Stimulated activated CD8-positive, alpha-beta memory T cell treated with anti-CD3 and anti-CD28 coated beads, Interleukin-7, amount 100 ng/mL, for 48 hours (primary cell): ENCODE results near the gene ARHGAP4.

ENCODE experiments used
- DNase-seq, 2 donors: peaks; one replicate each; pipeline ENCODE4 v3.0.0-alpha.2; 2020; ENCODE audit warnings: low read depth in 1 of 2; ENCODE audit errors: extremely low read depth in 1 of 2

The ARHGAP4 gene

DNA sequence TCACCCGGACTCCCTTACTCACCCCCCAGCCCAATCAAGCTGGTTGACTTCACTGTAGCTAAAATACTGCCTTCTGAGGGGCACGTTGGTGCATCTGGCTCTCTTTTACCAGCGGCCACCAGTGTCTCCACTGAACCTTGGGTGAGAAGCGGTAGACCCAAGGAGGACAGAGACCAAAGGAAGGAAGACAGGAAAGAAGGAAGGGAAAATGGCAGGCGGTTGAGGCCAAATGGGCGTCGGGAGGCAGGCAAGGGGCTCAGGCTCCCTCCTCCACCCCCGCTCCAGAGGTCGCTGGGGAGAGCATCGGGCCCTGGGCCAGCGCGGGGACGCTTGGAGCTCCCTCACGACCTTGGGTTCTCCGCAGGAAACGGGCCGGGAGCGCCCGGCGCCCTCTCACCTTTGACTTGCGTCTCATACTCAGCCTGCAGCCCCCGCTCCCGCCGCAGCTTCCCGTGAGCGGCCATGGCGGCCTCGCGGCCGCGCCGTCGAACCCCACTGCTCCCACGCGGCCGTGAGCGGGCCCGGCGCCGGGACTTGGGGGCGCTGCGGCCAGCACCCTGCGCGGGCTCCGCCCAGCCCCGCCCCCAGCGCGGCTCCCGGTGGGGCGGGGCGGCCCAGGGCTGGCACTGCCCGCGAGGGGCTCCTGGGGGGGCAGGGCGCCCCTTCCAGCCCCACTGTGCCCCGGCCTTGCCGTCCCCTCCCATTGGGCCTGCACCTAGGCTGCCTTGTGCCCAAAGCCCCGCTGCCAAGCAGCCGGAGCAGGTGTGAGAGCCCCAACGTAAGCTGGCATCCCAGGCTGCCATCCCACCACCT lies at the start of gene ARHGAP4:
Gene ARHGAP4 (minus strand): TSS at position 526 of the 813 bp plus-strand sequence. CDS start 62 bp downstream, at position 464.
- peak in 1 of 2 donors; percentile 50 for DNase-seq

DNA sequence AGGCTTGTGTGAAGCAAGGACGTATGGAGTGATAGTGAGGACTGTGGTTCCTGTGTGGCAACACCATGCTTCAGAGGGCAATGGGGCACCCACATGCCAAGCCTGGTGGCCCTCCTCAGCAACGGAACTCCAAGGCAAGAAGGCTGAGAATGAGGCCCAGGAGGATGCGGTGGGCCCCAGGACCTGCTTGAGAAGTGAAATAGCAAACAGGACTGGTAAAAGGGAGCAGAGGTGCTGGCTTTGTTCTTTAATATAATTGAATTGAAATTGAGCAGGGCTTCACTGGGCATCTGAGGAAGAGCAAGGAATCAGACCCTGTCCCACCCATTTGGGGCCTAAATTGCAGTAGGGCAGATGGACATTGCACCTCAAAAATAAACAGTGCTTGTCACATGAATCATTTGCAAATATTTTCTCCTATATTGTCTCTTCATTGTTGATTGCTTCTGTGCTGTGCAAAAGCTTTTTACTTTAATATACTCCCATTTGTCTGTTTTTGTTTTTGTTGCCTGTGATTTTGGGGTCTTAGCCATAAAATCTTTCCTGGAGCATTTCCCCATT lies 48.7 kb upstream of the ARHGAP4 start:
- DNase-seq, result no peak

DNA sequence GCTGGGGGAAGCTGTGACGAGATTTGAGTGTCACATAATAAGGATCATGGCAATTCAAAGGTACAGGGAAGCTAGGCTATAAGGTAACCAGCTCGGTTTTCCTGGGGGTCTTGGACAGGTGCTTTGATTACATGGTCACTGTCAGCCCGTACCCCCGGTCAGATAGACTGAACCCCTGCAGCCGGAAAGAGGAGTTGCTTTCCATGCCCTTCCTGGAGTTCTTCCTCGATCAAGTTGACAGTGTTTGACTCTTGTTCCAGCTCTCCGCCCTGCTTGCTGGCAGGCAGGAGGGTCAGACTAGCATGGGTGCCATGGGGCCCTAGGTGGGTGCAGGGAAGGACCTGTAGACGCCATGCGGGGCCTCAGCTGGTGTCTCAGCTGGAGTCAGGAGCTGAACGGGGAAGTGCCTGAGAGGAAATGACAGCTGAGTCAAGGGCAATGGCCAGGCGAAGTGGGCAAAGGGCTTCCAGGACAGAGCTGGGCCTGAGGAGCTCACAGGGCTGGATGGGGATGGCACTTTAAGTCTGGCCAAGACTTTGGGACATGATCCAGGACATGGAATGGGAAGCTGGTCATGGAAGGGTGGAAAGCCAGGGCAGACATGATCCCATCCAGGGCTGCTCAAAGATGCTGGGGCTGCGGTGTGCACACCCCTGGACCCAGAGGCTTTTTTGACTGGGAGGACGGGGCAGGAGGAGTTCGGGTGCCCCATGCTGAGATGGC lies 48.1 kb upstream of the ARHGAP4 start:
- DNase-seq, result no peak

DNA sequence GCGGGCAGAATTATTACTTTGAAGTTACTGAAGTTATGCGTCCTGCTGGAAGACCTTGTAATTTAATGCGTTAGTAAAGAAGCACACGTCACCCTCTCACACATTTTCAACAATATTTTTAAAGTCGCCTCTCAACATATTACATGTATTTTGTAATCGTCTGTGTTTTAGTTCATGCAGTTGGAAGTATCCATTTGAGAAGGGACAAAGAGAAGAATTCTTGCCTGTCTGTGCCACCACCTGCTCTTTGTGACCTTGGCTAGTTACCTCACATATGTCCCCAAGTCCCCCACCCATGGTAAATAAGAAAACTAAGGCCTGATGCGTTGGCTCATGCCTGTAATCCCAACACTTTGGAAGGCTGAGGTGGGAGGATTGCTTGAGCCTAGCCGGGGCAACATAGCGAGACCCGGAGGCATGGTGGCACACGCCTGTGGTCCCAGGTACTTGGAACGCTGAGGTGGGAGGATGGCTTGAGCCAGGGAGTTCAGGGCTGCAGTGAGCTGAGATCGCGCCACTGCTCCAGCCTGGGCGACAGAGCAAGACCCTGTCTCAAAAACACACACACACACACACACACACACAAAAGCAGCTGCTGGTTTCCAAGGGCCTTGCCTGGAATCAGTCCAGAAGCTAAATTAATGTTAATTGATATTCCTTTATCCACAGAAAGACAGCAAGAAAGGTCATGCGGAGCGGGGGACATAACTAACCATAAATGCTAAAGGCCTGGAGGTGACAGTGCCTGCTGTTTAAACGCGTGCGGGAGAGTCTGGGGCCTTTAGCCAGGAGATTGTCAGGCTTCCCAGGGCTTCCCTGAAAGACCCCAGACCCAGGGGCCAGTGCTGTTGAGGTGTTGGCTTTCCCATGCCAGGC lies 47.3 kb upstream of the ARHGAP4 start:
- no peak for DNase-seq

DNA sequence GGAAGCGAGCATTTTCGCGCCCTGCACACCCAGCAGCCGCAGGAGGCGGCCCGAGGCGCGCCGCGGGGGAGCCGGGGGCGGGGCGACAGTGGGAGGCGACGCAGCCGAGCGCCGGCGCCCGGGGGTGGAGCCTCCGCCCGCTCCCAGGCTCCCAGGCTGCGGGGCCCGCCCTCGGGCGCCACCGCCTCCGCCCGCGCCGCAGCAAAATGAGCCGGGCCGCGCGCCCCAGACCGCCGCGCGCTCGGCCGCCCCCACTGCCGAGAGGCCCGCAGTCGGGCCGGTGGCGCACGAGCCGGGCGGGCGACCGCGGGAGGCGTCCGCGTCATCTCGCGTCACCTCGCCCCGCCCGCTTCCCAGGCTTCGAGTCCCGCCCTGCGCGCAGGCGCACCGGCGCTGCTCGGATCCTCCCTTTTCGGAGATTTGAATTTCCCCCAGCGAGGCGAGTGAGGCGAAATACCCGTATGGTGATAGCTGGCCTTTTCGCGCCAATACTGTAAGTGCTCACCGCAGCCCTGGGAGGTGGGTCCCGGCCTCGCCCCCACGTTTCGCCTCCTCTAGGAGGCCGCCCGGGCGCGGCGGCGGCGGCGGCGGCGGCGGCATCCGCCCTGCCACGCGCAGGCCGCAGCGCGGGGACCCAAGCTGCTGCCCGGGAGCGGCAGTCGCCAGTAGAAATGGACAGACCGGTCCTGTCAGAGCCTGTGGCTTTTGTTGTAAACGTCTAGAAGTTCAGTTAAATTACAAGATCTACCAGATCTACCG lies 46.5 kb upstream of the ARHGAP4 start, which contains the start of gene TMEM187:
Gene TMEM187 (plus strand): TSS at position 387 of the 759 bp plus-strand sequence. CDS start 9,309 bp downstream, outside the sequence.
- DNase-seq, result peak; percentile 82 to 86

DNA sequence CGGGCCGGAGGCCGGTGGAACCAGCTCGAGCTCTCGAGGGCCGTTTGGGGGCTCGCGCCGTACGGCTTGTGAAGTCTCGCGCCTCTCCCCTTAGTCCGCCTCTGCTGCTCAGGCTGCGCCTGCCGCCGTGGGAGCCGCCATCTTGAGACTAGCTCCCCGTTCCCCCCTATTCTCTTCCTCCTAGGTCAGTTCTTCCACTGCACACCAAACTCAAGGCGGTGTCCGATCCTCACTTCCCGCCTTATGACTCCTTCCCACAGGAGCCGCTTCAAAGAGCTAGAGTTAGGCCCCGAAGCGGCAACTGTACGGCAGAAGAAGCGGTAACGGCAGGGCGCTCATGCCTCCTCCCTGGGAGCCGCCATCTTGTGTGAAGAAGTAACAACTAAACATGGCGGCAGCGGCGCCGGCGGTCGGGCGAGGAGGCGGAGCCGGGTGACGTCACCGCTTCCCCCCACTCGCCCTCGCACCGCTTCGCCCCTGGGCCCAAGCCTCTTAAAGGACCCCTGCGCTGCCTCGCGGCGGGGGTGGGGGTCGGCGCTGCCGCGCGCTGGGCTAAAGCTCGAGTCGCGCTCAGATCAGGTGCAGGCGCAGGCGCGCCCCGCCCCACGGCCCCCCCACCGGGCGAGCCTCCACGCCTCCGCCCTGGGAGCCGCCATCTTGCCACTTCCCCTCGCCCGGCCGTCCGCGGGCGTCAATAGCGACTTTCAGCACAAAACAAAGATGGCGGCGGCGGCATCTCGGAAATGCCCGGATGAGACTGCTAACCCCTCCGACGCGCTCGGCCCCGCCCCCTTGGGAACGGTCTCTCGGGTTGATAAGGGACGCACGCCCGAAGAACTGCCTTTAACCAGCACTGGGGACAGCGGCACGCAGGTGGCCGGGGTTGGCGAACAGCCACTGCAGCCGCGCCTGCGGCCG lies 45.6 kb upstream of the ARHGAP4 start, which contains the start of gene HCFC1:
Gene HCFC1 (minus strand): TSS at position 369 of the 918 bp plus-strand sequence. CDS start 978 bp downstream, outside the sequence.
- DNase-seq, result peak; percentile 79 to 83

DNA sequence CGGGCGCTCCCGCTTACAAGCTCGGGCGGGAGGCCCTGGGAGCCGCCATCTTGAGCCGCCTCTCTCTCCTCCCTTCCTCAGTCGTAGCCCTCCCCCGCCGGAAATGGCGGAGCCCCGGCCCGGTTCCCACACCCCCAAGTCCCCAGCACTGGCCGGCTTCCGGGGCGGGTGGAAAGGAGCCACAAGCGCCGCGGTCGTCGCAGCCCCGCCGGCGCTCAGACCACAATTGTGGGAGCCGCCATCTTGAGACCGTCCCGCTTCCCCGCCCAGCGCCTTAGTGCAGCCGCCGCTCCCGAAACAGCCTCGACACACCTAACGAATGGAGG lies 45.0 kb upstream of the ARHGAP4 start:
- DNase-seq, result peak; percentile 79 to 88

DNA sequence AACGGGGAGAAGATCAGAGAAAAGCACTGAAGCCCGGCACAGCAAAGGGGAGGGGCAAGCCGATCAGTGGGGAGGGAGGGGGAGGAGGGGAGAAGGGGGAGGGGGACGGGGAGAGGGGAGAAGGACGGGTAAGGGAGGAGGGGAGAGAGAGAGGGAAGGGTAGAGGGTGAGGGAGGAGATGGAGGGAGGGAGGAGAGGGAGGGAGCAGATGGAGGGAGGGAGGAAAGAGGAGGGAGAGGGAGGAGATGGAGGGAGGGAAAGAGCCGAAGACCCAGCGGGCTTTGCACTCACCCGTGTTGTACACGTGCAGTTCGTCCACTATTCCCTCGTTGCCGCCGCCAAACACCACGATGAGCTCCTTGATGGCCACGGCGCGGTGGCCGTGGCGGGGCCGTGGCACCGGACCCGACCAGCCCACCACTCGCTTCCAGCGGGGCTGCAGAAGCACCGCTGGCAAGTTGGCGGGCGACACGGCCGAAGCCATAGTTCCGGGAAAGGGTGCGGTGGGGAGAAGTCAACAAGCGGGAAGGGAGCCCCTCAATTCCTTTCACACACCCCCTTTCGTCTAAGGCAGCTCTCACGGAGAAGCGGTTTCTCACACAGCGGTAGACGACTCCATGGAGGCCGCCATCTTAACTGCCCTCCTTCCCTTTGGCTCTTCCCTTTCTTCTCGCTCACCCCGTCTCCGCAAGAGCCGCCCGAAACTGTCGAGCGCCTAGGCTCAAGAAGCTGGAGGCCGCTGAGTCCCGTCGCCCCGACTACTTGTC lies 44.5 kb upstream of the ARHGAP4 start:
- DNase-seq, result no peak

DNA sequence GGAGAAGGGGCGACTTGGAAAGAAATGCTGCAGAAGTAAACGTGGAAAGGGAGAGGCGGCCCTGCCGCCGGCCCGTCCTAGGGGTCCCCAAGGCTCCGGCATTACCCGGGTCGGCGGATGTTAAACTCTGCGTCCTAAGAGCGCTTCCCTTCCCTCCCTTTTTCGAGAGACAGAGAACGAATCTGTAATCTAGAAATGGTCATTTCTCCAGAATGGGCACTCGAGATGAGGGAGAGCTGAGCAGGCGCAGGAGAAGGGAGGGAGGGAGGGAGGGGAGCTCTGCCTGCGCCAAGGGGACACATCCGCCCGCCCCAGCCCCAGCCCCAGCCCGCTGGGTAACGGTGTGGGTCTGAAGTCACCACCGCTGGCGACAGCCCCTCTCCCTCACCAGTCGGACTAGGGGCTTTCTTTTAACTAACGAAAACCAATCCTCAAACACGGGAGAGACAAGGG lies 43.9 kb upstream of the ARHGAP4 start:
- no peak for DNase-seq

DNA sequence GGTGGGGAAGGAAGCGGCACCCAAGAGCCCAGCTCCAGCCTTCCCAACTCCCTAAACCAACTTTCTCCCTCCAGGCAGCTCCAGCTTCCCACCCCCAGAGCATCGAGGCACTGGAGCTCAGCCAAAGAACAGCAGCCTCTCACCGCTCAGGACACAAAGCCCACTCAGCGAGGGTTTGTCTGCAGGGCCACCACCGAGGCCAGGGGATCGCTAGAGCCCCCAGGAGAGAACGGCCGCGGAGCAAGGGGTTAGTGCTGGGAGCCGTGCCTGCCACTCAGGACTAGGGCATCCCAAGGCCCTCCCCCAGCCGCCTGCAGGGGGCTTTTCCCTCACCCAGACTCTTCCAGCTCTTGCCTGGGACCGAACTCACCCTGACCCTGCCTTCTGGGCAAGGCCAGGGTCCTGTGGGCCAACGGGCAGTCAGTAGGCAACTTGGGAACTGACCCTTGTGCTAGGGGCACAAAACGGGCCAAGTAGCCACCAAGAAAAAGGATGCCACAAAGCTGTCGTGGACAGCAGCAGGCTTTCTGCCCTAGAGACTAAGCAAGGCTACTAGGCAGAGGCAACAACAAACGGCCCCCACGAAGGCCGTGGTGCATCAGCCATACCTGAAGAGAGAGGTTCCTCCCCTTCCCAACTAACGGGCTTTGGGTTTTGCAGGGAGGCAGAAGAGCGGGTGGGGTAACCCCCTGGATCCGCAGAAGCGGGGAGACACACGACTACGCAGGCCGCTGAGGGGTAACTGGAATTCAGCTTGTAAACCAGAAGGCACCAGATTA lies 43.2 kb upstream of the ARHGAP4 start:
- DNase-seq, result no peak

DNA sequence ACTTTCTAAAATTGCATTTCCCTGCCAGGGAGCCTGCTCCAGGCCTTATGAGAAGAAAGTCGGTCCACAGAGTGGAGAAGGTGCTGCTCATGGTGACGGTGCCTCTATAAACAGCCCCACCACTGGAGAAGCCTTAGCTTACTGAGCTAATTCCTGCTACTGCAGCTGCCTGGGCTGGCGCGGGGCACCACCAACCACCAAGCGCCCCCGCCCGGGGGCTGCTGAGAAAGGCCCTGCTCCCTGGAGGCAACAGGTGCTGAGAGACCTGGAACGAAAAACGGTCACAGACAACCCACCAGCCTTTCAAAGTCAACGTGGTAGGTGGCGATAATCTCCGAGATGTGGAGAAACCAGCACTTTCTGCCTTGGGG lies 42.7 kb upstream of the ARHGAP4 start:
- no peak for DNase-seq

DNA sequence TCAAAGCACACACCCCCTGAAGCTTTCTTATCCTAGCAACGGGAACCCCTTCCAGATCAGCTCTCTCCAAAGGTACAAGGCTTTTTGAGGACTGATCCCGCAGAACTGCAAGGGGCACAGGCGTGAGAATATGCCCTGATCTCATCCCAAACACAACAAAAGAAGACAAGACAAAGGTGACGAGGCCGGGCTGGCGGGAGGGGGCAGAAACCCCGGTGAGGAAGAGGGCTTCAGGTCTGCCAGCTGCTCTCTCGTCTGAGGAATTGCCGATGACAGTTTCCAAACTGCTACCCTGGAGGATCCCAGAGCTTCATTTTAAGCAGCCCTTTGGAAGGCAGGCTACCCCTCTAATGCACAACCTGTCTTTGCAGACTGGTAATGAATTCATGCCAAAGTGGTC lies 42.2 kb upstream of the ARHGAP4 start:
- no peak for DNase-seq

DNA sequence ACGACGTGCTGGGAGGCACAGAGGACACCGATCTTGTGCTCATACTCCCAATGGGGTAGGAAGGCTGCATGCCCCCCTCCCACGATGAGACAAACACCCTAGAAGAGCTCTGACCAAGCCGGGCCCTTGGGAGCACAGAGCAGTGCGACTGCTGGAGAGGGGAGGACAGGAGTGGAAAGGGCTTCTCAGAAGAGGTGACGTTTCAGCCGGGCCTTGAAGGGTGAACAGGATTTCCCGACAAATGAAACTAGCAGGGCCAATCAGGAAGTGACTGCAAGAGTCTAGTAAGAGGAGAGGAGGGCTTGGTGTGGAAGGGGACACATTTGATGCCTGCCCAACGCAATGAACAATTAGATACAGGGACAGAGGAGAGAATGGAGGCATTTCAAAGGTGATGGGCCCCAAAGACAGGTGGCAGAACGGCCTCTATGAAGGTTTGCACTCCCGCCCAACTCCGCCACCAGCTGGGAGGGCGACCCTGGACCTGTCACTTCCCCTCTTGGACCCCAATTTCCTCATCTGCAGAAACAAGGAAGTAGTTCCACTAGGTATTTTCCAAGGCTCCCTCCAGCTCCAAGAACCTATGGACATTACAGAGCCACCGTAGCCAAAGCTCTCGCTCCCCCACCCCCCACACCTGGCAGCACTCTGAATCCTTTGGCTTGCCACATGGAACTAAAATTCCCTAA lies 41.6 kb upstream of the ARHGAP4 start:
- DNase-seq, result no peak

DNA sequence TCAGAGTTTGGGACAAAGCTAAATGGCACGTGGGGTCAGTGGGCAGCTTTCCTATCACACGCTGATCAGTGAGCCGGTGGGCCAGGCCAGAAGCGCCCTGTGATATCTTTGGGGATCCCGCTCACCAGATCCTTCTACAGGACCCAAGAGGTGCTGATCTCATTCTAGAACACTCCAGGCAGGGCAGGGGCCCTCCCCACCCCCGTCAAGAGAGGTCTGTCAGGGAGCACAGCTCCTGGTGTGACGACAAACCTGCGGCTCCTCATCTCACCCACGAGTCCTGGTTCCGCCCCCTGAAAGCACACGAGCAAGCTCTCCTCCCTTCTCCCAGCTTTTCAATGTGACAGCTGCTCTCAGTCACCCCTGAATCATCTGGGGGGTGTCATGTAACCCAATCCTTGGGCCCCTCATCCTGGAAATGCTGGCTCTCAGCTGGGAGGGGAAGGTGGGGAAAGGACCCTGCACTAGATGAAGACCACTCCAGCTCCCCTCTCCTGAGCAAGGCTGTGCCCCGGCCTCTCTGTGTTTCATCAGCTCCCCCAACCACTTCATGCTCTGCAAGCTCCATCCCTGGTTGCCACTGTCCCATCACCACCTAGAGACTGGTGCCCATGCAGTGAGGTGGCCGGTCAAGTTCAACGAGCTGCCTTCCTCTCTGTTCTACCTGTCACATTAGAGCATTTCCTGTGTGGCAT lies 40.9 kb upstream of the ARHGAP4 start:
- no peak for DNase-seq

DNA sequence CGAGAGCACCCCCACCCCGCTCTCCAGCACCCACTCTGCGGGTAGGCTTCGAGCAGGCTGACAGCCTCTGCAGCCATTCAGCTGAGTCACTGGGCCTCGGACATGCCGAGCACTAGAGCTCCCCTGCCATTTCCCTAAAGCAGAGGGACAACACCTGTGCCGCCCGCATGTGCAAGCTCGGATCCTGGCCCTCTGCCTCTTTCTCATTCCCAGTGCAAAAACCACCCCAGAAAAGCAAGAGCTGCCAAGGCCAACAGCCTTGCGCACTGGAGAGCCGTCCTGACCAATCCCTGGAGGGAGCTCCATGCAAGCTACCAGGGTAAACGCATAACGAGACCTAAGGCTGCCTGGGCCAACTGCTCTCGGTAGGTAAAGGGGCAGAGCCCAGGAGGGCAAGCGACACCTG lies 40.2 kb upstream of the ARHGAP4 start:
- no peak for DNase-seq

DNA sequence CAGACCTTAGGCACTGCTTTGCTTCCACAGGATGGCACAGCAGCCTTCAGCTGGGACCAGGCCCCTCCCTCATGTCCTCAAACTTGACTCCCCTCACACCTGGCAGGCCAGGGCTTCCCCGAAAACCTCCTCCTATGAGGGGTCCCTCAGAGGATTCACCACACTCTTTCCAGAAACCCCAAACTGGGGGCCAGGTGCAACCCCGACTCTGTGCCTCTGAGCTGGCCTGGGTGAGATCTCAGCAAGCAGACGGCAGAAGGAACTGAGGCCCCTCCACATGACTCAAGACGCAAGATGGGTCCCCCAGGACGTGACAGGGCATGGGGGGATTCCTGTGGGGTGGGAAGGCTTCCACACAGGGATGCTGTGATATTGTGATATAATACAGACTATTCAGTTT lies 39.3 kb upstream of the ARHGAP4 start:
- no peak for DNase-seq
